ENCODE measurements around the gene WDR86. TPM values are rescaled to one million over a fixed set of nuclear protein-coding genes. Genes with fewer than 3 reads are reported as not detected.

The WDR86 gene
- total RNA-seq, 4 donors from 2014 or later = 82.9 to 142 (median 115) TPM

GRCh38 chr7:151380199-151381097 lies 29.4 kb downstream of the WDR86 start:
- Histone ChIP-seq H3K36me3 (peaks cover 0 to 73% (median 8%) of the 10 kb centered on the region in 3 donors), H3K9me3 (no peaks in the 10 kb centered on the region), H3K27ac (no peak overlapping the region), H3K4me3 (no peak overlapping the region), H3K27me3 (peaks cover 0 to 15% of the 10 kb centered on the region in 2 donors), H3K4me1 (peaks cover 0 to 14% (median 4%) of the 10 kb centered on the region in 4 donors)
- no peak for TF ChIP-seq POLR2A (IDR thresholded peaks at IDR 0.05)
- no peak for TF ChIP-seq EP300 (IDR thresholded peaks at IDR 0.05)
- no peak for TF ChIP-seq CTCF (IDR thresholded peaks at IDR 0.05)
- WGBS, 2 donors = 86 to 90% methylated on average over 16 to 26 of the region's 32 CpGs
- no peak for DNase-seq (ENCODE audit: low spot score in 2 of 2)

DNA sequence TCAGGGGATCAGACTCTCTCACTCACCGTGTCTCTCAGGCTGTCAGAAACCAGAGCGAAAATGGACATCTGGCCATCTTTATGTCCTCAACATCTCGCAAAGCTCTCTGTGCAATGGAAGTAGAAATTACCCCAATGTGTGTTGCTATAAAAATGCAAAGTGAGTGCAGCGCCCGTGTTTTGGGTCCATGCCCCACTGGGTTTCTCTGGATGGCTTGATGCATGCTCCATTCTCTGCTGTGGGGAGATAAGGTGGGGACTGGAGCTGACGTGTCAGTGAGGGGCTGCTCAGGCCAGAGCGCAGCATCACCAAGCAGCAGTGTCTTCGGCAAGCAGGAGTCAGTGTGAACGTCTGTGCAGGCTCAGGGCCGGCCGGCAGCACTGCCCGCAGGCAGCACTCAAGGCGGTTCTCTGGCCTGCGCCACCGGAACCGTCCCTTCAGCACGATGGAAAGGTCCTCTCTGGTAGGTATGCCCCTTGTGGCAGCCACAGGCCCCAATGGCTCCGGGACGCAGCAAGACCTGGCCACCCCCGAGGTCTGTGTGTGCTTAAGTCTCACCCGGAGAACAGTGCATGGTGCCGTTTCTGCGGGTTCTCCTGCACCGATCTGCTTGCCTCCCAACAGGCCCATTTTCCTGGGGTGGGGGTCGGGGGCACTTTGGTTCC lies 30.2 kb downstream of the WDR86 start:
- DNase-seq (ENCODE audit: low spot score in 2 of 2) = no peak
- Histone ChIP-seq H3K36me3 (peaks cover 0 to 74% (median 8%) of the 10 kb centered on the region in 3 donors), H3K9me3 (no peaks in the 10 kb centered on the region), H3K4me1 (peaks cover 0 to 14% (median 4%) of the 10 kb centered on the region in 4 donors), H3K27ac (no peak overlapping the region), H3K4me3 (no peak overlapping the region), H3K27me3 (peaks cover 0 to 15% of the 10 kb centered on the region in 2 donors)
- WGBS, 2 donors = 85 to 86% methylated on average over 19 to 25 of the region's 25 CpGs
- TF ChIP-seq EP300 (IDR thresholded peaks at IDR 0.05) (no peak), CTCF (IDR thresholded peaks at IDR 0.05) (no peak), POLR2A (IDR thresholded peaks at IDR 0.05) (no peak)

GRCh38 chr7:151379193-151379520 lies 30.7 kb downstream of the WDR86 start:
- no peak for DNase-seq (ENCODE audit: low spot score in 2 of 2)

DNA sequence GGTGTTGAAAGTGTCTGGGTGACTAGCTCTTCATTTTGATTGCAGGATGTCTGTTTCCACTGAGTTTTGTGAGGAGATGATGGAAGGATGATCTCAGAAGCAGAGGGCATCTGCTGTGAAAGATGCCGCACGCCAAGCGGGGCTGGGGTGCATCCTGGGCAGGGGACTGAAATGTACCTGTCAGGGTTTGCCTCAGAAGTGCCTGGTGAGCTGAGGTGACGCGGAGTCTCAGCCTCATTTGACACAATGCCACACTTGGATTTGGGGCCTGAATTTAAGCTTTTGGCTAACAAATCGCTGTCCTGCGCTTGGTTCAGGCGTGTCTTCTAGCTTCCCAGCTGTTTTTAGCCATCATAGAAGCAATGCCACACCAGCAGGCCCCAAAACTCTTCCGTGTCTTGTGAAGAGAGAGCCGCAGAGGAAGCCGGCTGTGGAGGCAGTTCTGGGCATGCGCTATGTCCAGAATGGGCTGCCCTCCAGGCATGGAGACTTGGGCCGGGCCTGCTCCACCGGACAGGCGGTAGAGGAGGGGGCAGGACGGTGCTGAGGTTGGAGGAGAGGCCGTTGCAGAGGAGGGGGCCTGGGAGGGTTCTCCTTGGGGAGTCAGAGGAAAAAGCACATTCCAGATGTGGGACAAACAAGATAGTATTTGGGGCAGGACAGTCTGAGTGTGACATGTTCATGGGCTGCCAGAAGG lies 31.2 kb downstream of the WDR86 start:
- H3K4me1 ChIP-seq = peaks cover 0 to 14% (median 4%) of the 10 kb centered on the region in 4 donors
- no peak for DNase-seq (ENCODE audit: low spot score in 2 of 2)
- WGBS, 2 donors = 73 to 75% methylated on average over 17 of the region's 17 CpGs
- H3K27me3 ChIP-seq = peaks cover 0 to 15% of the 10 kb centered on the region in 2 donors
- H3K9me3 ChIP-seq = no peaks in the 10 kb centered on the region
- H3K4me3 ChIP-seq = no peak overlapping the region
- no peak overlapping the region for H3K27ac ChIP-seq
- peaks cover 0 to 79% (median 17%) of the 10 kb centered on the region in 3 donors for H3K36me3 ChIP-seq
- TF ChIP-seq EP300 (IDR thresholded peaks at IDR 0.05) (no peak), POLR2A (IDR thresholded peaks at IDR 0.05) (no peak), CTCF (IDR thresholded peaks at IDR 0.05) (no peak)

More at GRCh38 chr7:151379193-151379520, 30.7 kb downstream of the WDR86 start:
- Histone ChIP-seq H3K9me3 (no peaks in the 10 kb centered on the region), H3K4me3 (no peak overlapping the region), H3K27ac (no peak overlapping the region), H3K27me3 (peaks cover 0 to 15% of the 10 kb centered on the region in 2 donors), H3K4me1 (peaks cover 0 to 14% (median 4%) of the 10 kb centered on the region in 4 donors), H3K36me3 (peaks cover 0 to 74% (median 13%) of the 10 kb centered on the region in 3 donors)
- whole genome bisulfite sequencing, 2 donors = 86 to 87% methylated on average over 6 of the region's 6 CpGs
- TF ChIP-seq POLR2A (IDR thresholded peaks at IDR 0.05) = no peak
- no peak for TF ChIP-seq EP300 (IDR thresholded peaks at IDR 0.05)
- TF ChIP-seq CTCF (IDR thresholded peaks at IDR 0.05) = no peak
